Activated naive CD8-positive, alpha-beta T cell treated with anti-CD3 and anti-CD28 coated beads for 36 hours (primary cell): ENCODE results near the gene TUBA4A. TPM values are rescaled to one million over a fixed set of nuclear protein-coding genes. Genes with fewer than 3 reads are reported as not detected.

ENCODE experiments used
- DNase-seq: peaks from one replicate; pipeline ENCODE4 v3.0.0; 2021
- H3K27ac Mint-ChIP-seq: one replicate; pipeline ENCODE4 v1.8.0; 2022; ENCODE audit warnings: mild to moderate bottlenecking, moderate library complexity, mixed read lengths
- H3K27me3 Mint-ChIP-seq: one replicate; pipeline ENCODE4 v1.8.0; 2022; ENCODE audit warnings: mild to moderate bottlenecking, mixed read lengths
- H3K36me3 Mint-ChIP-seq: one replicate; pipeline ENCODE4 v1.8.0; 2021; ENCODE audit warnings: mild to moderate bottlenecking, mixed read lengths
- H3K4me1 Mint-ChIP-seq: one replicate; pipeline ENCODE4 v1.8.0; 2021; ENCODE audit warnings: mixed read lengths
- H3K4me3 Mint-ChIP-seq: one replicate; pipeline ENCODE4 v1.8.0; 2022; ENCODE audit warnings: mild to moderate bottlenecking, moderate library complexity, mixed read lengths
- H3K9me3 Mint-ChIP-seq: one replicate; pipeline ENCODE4 v1.8.0; 2022; ENCODE audit warnings: mixed read lengths
- total RNA-seq, 2 experiments: library from RNA; stranded (reverse); gene quantifications; one replicate each; pipeline ENCODE4 v1.2.3, GENCODE V29; 2021

TUBA4A gene
- total RNA-seq, 2 experiments from 2014 or later = 208 to 212 TPM

DNA sequence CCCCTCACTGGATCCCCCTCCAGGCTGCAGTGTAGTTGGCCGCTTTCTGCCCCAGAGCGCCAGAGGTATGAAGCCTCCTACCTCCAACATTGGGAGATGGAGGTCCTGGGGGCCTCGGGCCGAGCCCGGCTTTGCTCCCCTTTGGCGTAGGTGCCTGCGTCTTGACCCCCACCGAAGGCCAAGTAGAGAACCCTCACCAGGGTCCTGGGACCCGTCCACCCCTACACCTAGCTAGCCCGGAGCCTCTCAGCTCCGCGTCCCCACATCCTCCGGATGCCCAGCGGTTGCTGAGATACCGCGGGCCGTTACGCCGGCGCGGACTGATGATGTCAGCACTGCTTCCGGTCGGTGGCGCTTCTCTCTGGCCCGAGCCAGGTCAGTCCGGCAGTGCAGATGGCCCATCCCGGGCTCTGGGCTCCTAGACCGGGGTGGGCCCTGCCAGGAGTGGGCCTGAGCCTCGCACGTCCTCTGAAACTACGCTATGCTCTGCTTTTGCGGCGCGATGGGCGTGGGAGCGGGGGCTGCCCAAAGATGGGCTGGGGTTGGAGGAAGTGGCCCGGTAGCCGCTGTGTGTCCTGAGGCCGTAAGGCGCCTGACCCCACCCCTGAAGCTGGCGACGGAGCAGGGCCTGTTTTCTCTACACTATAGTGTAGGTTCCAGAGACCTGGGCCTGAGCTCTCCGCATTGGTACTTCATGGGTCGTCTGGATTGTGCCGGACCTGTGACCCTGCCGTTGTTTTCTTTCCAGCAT lies 8.4 kb downstream of the TUBA4A start, which contains the start of the genes GLB1L and STK16:
Gene GLB1L, minus strand, starts transcription at position 297 of the 751 bp plus-strand sequence. CDS start 1,871 bp downstream, outside the sequence.
Gene STK16, plus strand, starts transcription at position 332 of the 751 bp plus-strand sequence. CDS start 521 bp downstream, outside the sequence.
- Mint-ChIP-seq H3K27ac (peak within 1 kb of the TSS; percentile 99), H3K4me1 (peaks cover 58% of the 10 kb centered on the region), H3K36me3 (peaks cover 29% of the 10 kb centered on the region), H3K9me3 (no peaks in the 10 kb centered on the region), H3K4me3 (peak within 1 kb of the TSS; percentile 97), H3K27me3 (no peaks in the 10 kb centered on the region)
- peak; percentile 88 for DNase-seq

- H3K4me3 Mint-ChIP-seq = peak overlapping the region; percentile 97
- H3K27ac Mint-ChIP-seq = peak overlapping the region; percentile 99
- DNase-seq = no peak
- H3K4me1 Mint-ChIP-seq = peaks cover 53% of the 10 kb centered on the region
- no peaks in the 10 kb centered on the region for H3K27me3 Mint-ChIP-seq
- H3K9me3 Mint-ChIP-seq = no peaks in the 10 kb centered on the region
- peaks cover 28% of the 10 kb centered on the region for H3K36me3 Mint-ChIP-seq
These were observed 8.9 kb downstream of the TUBA4A start for GRCh38 chr2:219244789-219245147.

GRCh38 chr2:219243291-219243761 lies 10.4 kb downstream of the TUBA4A start:
- DNase-seq = no peak
- peak overlapping the region; percentile 22 for H3K27ac Mint-ChIP-seq
- H3K36me3 Mint-ChIP-seq = peaks cover 18% of the 10 kb centered on the region
- H3K27me3 Mint-ChIP-seq = no peaks in the 10 kb centered on the region
- H3K4me3 Mint-ChIP-seq = peak overlapping the region; percentile 72
- H3K9me3 Mint-ChIP-seq = no peaks in the 10 kb centered on the region
- peaks cover 38% of the 10 kb centered on the region for H3K4me1 Mint-ChIP-seq

- no peak overlapping the region for H3K4me3 Mint-ChIP-seq
- no peaks in the 10 kb centered on the region for H3K9me3 Mint-ChIP-seq
- H3K36me3 Mint-ChIP-seq = peaks cover 53% of the 10 kb centered on the region
- no peak overlapping the region for H3K27ac Mint-ChIP-seq
- DNase-seq = no peak
- peaks cover 20% of the 10 kb centered on the region for H3K4me1 Mint-ChIP-seq
- no peaks in the 10 kb centered on the region for H3K27me3 Mint-ChIP-seq
These were observed 19.4 kb downstream of the TUBA4A start for GRCh38 chr2:219234331-219234730.

DNA sequence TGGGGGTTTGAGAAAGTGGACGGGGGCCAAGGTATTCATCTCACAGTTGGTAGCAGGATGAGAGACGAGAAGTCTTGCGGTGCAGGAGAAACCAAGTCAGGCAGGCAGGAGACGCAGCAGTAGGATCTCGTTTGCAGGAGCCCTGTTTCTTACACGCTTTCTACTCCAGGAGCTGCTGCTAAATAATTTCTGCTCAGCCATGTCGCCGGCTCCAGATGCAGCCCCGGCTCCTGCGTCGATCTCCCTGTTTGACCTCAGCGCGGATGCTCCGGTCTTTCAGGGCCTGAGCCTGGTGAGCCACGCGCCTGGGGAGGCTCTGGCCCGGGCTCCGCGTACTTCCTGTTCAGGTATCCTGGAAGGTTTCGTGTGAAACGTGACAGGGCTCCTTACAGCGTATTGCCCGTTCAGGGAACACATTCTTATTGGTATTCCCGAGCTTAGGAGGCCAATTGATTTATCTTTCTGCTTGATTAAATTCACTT lies 23.6 kb downstream of the TUBA4A start:
- Mint-ChIP-seq H3K4me3 (peak overlapping the region; percentile 98), H3K9me3 (no peaks in the 10 kb centered on the region), H3K27me3 (no peaks in the 10 kb centered on the region), H3K4me1 (peaks cover 36% of the 10 kb centered on the region), H3K27ac (peak overlapping the region; percentile 100), H3K36me3 (peaks cover 59% of the 10 kb centered on the region)
- DNase-seq = peak; percentile 59

DNA sequence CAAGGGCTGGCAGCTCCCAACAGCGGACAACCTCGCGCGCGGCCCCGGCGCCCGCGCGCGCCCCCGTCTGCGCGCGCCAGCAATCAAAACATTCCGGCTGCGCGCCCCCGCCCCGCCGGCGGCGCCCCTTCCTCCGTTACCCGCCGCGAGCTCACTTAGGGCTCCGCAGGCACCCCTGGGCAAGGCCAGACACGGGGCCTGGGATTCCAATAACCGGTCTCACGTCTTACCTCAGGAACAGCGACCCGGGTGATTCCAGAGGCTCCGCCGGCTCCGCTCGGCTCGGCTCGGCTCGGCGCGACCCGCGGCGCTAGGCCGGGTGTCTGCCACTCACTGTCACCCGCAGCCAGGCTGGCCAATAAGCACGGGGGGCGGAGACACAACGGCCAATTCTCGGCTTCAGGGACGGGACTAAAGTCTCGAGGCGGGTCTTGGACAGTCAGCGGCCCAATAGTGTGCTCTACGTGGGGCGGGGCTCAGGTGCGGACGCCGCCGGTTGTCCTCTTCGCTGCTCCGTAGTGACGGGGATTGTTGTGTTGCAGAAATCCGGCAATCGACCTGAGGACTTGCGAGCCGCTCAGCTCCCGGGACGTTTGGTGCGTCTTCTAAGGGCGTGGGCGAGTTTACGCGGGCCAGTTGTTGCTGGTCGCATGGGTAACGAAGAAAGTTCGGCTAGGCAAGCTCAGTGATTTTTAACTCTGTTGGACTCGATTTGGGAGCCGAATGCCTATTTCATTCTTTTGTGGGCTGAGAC lies 24.2 kb downstream of the TUBA4A start, which contains the start of the genes ANKZF1 and ATG9A:
Gene ANKZF1, plus strand, starts transcription at position 502 of the 754 bp plus-strand sequence. CDS start 452 bp downstream, outside the sequence.
Gene ATG9A, minus strand, starts transcription at position 332 of the 754 bp plus-strand sequence. CDS start 1,612 bp downstream, outside the sequence.
- Mint-ChIP-seq H3K36me3 (peaks cover 58% of the 10 kb centered on the region), H3K9me3 (no peaks in the 10 kb centered on the region), H3K4me3 (peak within 1 kb of the TSS; percentile 98), H3K27ac (peak within 1 kb of the TSS; percentile 100), H3K27me3 (no peaks in the 10 kb centered on the region), H3K4me1 (peaks cover 36% of the 10 kb centered on the region)
- peak; percentile 99 for DNase-seq

GRCh38 chr2:219228911-219229304 lies 24.8 kb downstream of the TUBA4A start:
- Mint-ChIP-seq H3K27ac (peak overlapping the region; percentile 78), H3K4me1 (peaks cover 35% of the 10 kb centered on the region), H3K36me3 (peaks cover 54% of the 10 kb centered on the region), H3K9me3 (no peaks in the 10 kb centered on the region), H3K4me3 (peak overlapping the region; percentile 98), H3K27me3 (no peaks in the 10 kb centered on the region)
- no peak for DNase-seq

DNA sequence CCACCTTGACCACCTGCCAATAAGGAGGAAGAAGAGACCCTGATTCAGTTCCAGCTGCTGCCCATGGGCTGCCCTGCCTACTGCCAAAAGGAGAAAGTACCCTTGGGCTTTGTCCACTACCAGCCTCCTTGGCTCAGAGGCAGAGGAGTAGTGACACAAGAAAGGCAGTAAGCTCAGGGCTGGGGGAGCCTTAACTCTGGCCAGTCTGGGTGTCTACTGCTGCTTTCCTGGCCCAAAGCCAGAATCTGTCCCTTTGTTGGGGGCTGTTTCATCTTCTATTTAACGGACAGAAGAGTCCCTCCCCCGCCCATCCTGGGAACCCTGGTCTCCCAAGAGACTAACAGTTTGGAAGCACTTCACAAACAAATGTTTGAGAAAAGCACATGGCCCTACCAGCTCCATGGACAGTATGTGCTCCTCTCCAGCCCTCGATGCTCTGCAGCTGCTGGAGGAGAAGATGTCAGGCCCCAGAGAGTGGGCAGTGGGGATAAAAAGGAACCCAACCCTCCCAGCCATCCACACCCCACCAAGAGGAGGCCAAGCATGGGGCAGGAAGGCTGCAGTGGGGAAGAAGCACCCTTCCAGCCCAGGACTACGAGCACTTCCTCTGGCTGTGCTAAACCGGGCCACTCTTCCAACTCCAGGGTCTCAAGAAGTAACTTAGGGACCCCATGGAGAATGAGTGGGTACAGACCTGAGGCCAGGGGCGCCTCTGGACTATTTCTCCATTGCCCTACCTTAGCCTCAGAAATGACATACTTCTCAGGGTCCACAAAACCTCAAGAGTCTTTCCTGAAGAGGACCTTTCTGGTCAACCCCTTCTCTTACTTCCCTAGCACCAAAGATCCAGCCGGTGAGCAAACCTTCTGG lies 25.4 kb downstream of the TUBA4A start:
- Mint-ChIP-seq H3K27ac (peak overlapping the region; percentile 78), H3K27me3 (no peaks in the 10 kb centered on the region), H3K4me1 (peaks cover 30% of the 10 kb centered on the region), H3K4me3 (peak overlapping the region; percentile 98), H3K36me3 (peaks cover 51% of the 10 kb centered on the region), H3K9me3 (no peaks in the 10 kb centered on the region)
- DNase-seq = no peak

GRCh38 chr2:219225350-219225749 lies 28.4 kb downstream of the TUBA4A start:
- Mint-ChIP-seq H3K9me3 (no peaks in the 10 kb centered on the region), H3K4me1 (peaks cover 16% of the 10 kb centered on the region), H3K27me3 (no peaks in the 10 kb centered on the region), H3K36me3 (peaks cover 32% of the 10 kb centered on the region), H3K27ac (no peak overlapping the region), H3K4me3 (no peak overlapping the region)
- DNase-seq = no peak

DNA sequence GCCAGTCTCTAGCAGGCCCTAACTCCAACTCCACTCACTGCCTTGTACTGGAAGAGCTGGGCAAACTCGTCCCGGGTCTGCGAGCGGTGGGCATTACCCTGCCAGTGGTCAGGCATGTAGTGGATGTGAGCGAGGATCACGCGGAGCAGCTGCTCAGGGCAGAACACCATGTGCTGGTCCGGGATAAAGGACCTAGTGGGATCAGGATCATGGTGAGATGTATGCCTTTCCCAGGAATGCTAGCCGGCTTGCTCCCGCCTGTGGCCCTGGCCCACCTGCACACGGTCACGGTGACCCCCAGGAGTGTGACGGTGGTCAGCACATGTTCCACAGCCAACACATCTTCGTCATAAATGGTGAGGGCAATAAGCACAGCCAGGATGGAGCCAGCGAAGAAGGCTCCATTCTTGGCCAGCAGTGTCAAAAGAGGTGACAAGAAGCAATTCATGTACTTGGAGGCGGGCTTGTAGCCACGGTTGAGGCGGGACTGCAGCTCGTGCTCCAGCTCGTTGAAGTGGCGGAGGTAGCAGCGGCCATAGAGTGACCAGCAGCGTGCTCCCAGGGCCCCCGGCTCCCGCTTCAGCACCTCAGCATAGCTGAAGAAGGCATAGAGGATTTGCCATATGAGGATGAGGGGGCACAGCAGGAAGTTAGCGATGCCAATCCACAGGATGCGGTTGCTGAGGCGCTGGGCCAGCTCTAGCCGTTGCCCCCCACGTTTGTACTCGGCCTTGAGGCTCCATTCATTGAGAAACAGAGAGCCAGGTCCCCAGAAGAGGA lies 29.7 kb downstream of the TUBA4A start:
- DNase-seq = no peak
- peaks cover 20% of the 10 kb centered on the region for H3K4me1 Mint-ChIP-seq
- H3K4me3 Mint-ChIP-seq = no peak overlapping the region
- H3K9me3 Mint-ChIP-seq = no peaks in the 10 kb centered on the region
- H3K27me3 Mint-ChIP-seq = no peaks in the 10 kb centered on the region
- peaks cover 35% of the 10 kb centered on the region for H3K36me3 Mint-ChIP-seq
- no peak overlapping the region for H3K27ac Mint-ChIP-seq

DNA sequence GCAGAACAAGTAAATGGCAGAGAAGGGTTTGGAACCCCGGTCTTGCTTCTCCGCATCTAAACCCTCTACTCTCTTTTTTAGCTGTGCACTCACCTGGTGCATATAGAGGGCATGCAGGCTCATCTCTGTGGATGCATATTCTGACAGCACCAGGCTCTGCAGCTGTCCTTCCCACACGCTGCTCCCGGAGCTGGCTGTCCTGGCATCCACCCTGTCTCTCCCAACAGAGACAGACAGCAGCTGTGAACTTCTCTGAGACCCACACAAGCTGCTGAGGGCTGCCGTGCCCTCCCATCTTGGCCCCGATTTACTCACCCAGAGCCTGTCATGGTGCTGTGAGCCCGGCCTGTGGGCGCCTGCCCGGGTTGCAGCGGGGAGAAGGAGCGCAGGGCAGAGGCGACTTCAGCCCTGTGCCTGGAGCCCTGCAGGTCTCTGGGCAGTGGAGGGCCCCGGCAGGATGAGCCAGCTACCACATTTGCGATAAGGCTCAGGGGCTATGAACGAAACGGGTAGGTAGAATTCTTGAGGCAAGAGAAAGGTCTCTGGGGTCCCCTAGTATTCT lies 31.7 kb downstream of the TUBA4A start:
- Mint-ChIP-seq H3K4me3 (no peak overlapping the region), H3K27ac (no peak overlapping the region), H3K36me3 (peaks cover 23% of the 10 kb centered on the region), H3K9me3 (no peaks in the 10 kb centered on the region), H3K4me1 (peaks cover 17% of the 10 kb centered on the region), H3K27me3 (no peaks in the 10 kb centered on the region)
- no peak for DNase-seq

GRCh38 chr2:219220652-219221402 lies 32.9 kb downstream of the TUBA4A start:
- H3K9me3 Mint-ChIP-seq = no peaks in the 10 kb centered on the region
- H3K27me3 Mint-ChIP-seq = no peaks in the 10 kb centered on the region
- H3K36me3 Mint-ChIP-seq = peaks cover 27% of the 10 kb centered on the region
- H3K4me3 Mint-ChIP-seq = no peak overlapping the region
- no peak for DNase-seq
- peaks cover 21% of the 10 kb centered on the region for H3K4me1 Mint-ChIP-seq
- H3K27ac Mint-ChIP-seq = no peak overlapping the region
